Activated T-cell treated with anti-CD3 and anti-CD28 coated beads, Interleukin-2, amount 50 U/mL, for 1 hour (primary cell): ENCODE measurements around the gene VWA5B1.
A peak's percentile ranks its signal among the peaks of the same experiment; 100 is the strongest.

ENCODE experiments used
- DNase-seq: peaks from one replicate; pipeline ENCODE4 v3.0.0-alpha.2; 2020

Gene VWA5B1

GRCh38 chr1:20368866-20369470 is 78.3 kb downstream of the VWA5B1 start:
- no peak for DNase-seq

DNA sequence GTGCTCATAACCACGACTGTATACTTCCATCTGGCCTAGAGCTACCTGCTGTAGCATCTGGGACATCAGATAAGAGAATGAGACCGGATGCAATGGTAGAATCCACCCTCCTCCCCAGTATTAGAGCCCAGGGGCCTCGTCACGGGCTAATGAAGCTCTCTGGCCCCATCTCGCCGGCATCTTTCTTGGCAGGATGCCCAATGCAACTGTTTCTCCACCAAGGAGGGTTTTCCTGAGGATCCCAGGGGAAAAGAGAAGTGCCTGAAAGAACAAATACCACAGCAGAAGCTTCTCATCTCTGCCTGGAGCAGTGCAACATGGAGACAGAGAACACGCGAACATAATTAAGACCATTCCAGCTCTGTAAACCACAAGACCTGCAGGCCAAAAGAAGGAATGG is 80.0 kb downstream of the VWA5B1 start:
- DNase-seq, result no peak

DNA sequence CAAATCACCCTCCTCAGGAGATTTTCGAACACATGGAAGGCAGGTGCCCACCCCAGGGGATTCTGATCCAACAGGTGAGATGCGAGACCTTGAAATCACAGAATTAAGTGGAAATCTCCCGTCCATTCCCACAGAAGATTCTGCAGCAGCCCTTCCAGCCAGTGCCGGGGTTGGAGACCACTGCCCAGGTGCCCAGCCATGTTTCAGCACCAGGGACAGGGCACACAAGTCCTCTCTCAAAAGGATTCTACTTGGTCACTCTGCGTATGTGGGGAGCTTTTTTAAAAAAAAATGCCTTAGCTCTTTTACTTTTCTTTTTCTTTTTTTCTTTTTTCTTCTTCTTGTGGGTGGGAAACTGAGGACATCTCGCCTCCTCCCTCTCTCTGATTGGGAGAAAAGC is 80.7 kb downstream of the VWA5B1 start:
- DNase-seq, result no peak

DNA sequence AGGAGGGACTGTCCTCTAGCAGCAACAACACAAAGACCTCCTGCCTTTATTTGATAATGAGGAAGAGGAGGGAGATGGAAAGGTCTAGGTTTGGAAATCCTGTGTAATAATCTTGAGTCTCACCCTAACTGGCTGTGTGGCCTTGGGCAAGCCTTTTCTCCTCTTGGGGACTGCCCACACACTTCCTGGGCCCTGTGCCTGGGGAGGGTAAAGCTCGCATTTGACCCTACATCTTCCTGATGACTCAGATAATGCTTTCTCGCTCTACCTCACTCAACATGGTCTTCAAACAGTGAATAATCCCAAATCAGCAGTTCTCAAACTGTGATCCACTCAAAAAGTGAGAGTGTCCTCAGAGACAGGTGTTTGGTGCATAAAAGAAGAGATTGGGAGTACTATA is 81.2 kb downstream of the VWA5B1 start:
- DNase-seq, result no peak

- DNase-seq, result no peak
Observed at GRCh38 chr1:20372676-20373075, 82.0 kb downstream of the VWA5B1 start.

DNA sequence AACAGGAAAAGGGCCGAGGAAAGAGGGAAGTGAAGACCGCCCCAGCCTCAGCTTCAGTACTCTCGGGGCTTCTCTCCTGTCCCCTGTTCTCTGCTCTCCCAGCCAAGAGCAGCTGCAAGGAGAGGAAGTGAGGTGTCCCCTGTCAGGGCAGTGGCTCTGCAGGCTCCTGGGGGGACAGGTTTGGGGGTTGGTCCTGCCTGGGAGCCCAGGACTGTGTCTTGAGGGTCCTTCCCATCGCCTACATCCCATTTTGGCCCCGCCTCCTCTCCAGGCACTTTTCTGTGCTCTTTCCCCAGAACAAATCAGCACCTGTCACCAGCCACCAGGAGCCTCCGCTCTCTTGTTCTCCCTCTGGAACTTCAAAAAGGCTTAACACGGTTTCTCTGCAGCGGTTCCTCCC is 82.6 kb downstream of the VWA5B1 start:
- no peak for DNase-seq

- DNase-seq, result no peak
Observed at GRCh38 chr1:20373764-20374163, 83.1 kb downstream of the VWA5B1 start.

GRCh38 chr1:20375563-20375962 is 84.9 kb downstream of the VWA5B1 start:
- DNase-seq, result no peak

DNA sequence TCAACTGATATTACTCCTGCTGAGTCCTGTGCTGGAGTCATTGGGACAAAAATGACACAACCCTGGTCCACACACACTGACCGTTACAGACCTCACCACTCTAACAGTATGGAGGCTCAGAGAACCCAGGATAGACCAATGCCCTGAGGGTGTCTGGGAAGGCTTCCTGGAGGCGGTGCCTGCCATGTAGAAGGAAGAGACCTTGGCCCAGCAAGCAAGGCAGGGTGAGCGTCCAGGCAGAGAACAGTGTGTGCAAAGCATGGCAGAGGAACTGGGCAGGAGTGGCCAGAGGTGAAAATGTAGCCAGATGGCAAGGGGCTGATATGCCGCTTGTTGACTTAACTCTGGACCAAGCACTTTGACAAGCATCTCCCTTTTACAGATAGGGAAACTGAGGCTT is 85.5 kb downstream of the VWA5B1 start:
- no peak for DNase-seq

DNA sequence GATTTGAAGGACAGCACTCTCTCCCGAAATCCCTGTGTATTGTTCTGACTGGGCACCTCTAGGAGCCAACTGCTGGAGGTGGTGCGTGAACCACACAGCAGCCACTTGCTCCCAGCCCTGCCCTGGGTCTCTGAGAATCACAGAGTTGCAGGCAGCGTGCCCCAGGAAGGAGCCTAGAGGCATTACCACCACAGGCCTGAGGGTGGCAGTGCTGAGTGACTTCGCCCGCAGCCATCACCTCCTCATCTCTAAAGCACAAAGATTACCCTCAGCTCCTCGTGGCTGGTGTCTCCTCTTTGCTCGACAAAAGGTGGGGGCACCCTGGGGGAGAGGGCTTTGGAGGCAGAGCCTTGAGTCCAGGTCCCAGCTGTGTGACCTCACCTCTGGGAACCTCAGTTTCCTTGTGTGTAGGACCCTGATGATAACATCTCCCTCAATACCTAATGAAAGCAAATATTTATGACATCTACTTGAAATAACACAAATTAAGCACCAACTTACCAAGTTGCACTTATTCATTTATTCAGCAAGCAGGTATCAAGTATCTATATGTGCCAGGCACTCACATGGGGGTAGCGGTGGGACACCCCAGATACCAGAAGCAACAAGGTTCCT is 86.3 kb downstream of the VWA5B1 start:
- peak; percentile 65 for DNase-seq

DNA sequence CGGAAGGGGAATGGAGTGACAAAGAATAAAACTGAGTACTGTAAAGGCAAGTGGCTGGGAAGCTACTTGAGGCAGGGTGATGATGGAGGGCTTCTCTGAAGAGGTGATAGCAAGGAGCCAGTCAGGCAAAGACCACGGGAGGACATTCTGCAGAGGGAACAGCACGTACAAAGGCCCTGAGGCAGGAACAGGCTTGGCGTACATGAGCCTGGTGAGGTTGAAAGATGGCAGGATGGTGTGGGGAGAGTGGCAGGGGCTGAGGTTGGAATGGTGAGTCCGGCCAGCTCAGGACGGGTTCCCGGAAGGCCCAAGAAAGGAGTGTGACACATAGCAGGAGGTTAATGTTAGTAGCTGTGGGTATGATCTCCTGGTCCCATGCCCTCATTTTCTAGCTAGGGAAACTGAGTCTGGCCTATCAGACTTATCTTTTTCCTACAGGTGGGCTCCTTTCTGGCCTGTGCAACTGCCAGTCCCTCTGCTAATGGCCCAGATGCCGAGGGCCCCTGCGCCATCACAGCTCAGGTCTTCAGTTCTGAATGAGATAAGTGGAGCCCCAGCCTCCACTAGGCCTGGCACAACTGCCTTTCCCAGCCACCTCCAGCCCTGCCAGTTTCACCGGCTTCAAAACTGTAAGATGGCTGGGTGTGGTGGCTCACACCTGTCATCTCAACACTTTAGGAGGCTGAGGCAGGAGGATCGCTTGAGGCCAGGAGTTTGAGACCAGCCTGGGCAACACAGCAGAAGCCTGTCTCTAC is 87.0 kb downstream of the VWA5B1 start:
- no peak for DNase-seq

GRCh38 chr1:20379075-20379474 is 88.4 kb downstream of the VWA5B1 start:
- no peak for DNase-seq

GRCh38 chr1:20380175-20380574 is 89.5 kb downstream of the VWA5B1 start:
- no peak for DNase-seq

DNA sequence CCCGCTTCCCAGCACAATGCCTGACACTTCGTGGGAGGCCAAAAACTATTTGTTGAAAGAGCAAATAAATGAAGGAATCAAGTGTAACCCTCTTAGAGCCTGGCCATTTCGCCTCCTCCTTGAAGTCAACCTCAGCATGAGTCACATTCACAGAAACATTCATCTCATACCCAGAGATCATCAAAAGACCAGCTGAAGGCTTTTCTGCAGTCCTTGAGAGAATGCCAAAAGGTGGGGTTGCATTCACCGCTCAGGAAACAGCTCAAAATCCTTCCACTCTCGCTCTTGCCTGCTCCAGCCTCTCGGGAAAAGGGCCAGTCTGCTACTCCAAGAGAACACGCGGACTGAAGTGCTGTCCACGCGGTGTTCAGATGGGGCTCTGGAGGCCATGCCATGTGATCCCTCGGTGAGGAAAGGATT is 90.0 kb downstream of the VWA5B1 start:
- no peak for DNase-seq

DNA sequence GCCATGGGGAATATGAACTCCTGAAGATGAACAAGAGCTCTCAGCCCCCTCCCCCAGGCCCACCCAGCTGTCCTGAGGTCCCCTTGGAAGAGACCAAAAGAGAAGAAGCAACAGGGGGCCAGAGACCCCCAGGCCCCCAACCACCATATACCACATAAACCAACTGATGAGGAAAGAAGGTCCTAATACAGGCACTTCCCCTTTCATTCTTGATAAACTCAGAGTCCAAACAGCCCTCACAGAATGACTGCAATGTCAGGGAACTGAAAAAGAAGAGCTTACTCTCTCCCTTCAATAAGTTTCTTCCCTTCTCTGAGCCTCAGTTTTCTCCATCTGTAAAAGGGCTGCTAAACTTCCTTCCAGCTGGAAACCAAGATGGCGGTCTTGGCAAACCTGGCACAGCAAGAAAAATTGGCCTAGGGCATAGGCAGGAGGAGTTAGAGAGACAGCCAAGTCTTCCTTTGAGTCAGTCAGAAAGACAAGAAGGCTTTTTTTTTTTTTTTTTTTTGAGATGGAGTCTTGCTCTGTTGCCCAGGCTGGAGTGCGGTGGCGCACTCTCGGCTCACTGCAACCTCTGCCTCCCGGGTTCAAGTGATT is 90.5 kb downstream of the VWA5B1 start:
- DNase-seq, result no peak

GRCh38 chr1:20381961-20382360 is 91.3 kb downstream of the VWA5B1 start:
- DNase-seq, result no peak

GRCh38 chr1:20382711-20383110 is 92.0 kb downstream of the VWA5B1 start:
- DNase-seq, result no peak

GRCh38 chr1:20383631-20384030 is 93.0 kb downstream of the VWA5B1 start:
- DNase-seq, result no peak

DNA sequence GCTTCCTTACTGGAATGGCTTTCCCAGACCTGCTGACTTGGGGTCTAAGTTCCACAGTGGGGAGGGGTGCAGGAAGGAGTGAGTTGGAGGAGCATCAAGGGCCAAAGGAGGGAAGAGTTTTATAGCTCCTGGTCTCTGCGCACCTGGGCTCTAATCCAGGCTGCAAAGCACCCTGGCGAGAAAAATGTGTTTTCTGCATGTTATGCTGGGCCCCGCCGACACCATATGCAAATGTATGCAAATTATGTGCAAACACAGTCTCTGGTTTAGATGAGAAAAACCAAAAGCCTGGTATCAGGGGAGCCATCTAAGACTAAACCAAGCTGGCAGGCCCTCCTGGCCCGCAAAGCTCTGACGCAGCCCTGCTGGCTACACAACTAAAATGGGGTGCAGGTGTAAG is 95.0 kb downstream of the VWA5B1 start:
- no peak for DNase-seq

DNA sequence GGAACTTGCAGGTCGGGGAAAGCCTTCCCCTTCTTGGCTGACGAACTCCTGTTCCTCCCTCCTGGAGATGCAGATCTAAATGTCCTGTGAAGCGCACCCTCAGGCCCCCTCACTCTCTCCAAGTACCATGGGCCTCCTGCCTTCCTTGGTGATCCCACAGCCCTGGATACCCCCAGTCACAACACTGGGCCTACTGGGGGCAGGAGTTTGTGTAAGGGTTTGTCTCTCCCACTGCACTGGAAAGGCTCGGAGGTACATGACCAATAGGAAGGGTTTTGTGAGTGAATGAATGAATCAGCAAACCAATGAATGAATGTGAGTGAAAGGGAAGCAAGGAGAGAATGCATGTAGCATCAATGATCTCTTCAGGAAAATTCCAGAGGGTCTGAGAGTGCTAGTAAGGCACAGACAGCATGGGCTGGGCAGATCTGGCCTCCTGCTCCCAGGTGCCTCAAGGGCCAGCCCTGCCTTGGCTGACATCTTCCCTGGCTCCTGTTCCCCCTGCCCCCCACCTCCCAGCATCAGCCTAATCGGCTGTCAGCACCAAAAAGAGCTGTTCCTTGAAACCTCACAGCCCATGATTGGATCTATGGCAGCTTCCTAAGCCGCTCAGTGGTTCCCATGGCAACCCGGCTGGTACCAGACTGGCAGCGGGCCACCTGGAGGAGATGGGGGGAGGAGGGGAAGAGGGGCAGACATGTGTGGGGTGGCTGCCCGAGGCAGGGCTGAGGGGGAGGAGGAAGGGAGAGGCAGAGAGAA is 95.8 kb downstream of the VWA5B1 start:
- no peak for DNase-seq

- no peak for DNase-seq
Observed at GRCh38 chr1:20389571-20389970, 98.9 kb downstream of the VWA5B1 start.

GRCh38 chr1:20390589-20391331 is 100.1 kb downstream of the VWA5B1 start:
- DNase-seq, result no peak

DNA sequence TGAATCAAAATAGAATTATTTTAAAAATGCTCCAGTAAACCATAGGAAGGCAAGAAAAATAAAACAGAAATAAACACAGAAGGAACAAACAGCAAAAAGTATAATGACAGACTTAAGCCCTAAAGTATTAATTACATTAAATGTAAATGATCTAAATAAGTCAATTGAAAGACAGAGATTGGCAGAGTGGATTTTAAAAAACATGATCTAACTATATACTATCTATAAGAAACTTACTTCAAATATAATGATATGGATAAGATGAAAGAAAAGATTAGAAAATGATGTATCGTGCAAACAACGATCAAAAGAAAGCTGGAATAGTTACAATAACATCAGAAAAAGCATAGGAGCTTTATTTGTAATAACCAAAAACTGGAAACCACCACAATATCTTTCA is 104.6 kb downstream of the VWA5B1 start:
- no peak for DNase-seq
